Measurements from ENCODE around the gene ANKFN1. TPM values are rescaled to one million over a fixed set of nuclear protein-coding genes. Genes with fewer than 3 reads are reported as not detected.

ANKFN1 gene
- total and polyA plus RNA-seq, 7 donors: 0.01 to 0.28 (median 0.04) TPM; not detected in 3

DNA sequence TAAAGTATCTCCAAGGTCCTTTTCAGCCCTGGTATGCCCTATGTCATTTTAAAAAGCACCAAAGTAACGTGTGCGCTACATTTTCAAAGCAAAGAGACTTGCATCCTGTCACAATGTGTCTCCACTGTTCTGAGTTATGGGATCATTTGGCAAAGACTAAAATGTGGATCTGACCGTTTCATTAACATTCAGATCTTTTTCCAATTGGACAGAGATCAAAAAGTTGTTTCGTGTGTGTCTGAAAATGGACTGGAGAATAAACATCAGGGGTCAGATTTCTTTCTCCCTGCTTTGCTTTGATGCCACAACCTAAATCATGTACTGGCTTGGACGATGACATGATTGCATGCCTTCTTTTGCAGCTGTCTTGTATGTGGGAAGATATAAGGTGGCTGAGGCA lies 304.2 kb downstream of the ANKFN1 start:
- no peak overlapping the region for H3K27ac ChIP-seq
- DNase-seq: no peak
- intact Hi-C loops (cut with DNase I): no loop called here
- ATAC-seq: no peak
- H3K27me3 ChIP-seq (ENCODE audit: insufficient read depth in 3 of 3, low read length in 2 of 3): peaks cover 0 to 4% (median 0%) of the 10 kb centered on the region in 3 donors
- no peaks in the 10 kb centered on the region for H3K4me1 ChIP-seq
- 34 to 42% (median 40%) methylated on average over 5 of the region's 5 CpGs for WGBS, 3 donors
- H3K36me3 ChIP-seq (ENCODE audit: insufficient read depth in 1 of 2, low read depth in 1 of 2): no peaks in the 10 kb centered on the region
- TF ChIP-seq, protein P1, sequence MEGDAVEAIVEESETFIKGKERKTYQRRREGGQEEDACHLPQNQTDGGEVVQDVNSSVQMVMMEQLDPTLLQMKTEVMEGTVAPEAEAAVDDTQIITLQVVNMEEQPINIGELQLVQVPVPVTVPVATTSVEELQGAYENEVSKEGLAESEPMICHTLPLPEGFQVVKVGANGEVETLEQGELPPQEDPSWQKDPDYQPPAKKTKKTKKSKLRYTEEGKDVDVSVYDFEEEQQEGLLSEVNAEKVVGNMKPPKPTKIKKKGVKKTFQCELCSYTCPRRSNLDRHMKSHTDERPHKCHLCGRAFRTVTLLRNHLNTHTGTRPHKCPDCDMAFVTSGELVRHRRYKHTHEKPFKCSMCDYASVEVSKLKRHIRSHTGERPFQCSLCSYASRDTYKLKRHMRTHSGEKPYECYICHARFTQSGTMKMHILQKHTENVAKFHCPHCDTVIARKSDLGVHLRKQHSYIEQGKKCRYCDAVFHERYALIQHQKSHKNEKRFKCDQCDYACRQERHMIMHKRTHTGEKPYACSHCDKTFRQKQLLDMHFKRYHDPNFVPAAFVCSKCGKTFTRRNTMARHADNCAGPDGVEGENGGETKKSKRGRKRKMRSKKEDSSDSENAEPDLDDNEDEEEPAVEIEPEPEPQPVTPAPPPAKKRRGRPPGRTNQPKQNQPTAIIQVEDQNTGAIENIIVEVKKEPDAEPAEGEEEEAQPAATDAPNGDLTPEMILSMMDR (IDR thresholded peaks at IDR 0.05): no peak
- H3K9me3 ChIP-seq: no peaks in the 10 kb centered on the region
- H3K4me3 ChIP-seq: no peak overlapping the region

DNA sequence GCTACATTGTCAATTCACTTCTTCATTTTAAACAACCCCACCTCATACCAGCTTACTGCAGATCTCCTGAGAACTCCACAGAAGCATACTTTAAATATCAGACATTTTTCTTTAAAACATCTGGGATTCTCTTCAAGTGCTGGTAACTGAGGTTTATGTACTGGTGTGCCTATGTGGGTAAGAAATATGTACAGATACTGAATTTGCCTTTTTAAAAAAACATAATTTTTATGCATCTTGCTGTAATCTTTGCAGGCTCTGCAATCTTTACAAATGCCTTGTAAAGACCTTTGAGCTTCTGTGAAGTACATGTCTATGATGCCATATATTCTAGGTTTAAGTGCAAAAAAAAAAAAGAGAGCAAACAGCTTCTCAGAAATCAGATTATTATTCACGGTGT lies 312.6 kb downstream of the ANKFN1 start:
- intact Hi-C loops (cut with DNase I): no loop called here
- DNase-seq (no peak), ATAC-seq (no peak)
- no peak overlapping the region for H3K4me3 ChIP-seq
- no peaks in the 10 kb centered on the region for H3K9me3 ChIP-seq
- H3K36me3 ChIP-seq (ENCODE audit: insufficient read depth in 1 of 2, low read depth in 1 of 2): no peaks in the 10 kb centered on the region
- H3K4me1 ChIP-seq: no peaks in the 10 kb centered on the region
- WGBS, 3 donors: 72 to 87% (median 78%) methylated on average over 1 of the region's 1 CpG
- TF ChIP-seq, protein P1 (IDR thresholded peaks at IDR 0.05): no peak
- no peaks in the 10 kb centered on the region for H3K27me3 ChIP-seq (ENCODE audit: insufficient read depth in 3 of 3, low read length in 2 of 3)
- no peak overlapping the region for H3K27ac ChIP-seq

DNA sequence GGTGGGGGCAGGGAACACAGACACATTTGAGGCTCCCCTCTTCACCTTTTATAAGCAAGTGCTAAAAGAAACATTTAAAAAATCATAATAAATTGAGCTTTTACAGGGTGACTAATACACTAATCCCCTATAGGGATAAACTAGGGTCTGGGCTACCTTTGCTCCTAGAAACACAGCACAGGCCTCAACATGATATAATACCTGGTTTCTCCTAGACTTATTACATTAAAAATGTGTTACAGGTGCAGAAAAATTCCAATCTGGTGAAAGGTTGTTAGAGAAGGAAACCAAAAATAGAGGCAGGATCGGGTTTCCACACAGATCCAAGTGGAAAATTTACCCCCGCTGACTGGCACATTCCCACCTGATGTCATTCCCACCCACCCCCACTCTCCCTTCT lies 315.6 kb downstream of the ANKFN1 start:
- intact Hi-C loops (cut with DNase I): no loop called here
- DNase-seq: no peak
- H3K27ac ChIP-seq: no peak overlapping the region
- no peaks in the 10 kb centered on the region for H3K27me3 ChIP-seq (ENCODE audit: insufficient read depth in 3 of 3, low read length in 2 of 3)
- TF ChIP-seq, protein P1 (IDR thresholded peaks at IDR 0.05): no peak
- ATAC-seq: no peak
- no peaks in the 10 kb centered on the region for H3K36me3 ChIP-seq (ENCODE audit: insufficient read depth in 1 of 2, low read depth in 1 of 2)
- WGBS, 3 donors: 18 to 27% (median 19%) methylated on average over 2 of the region's 2 CpGs
- H3K4me1 ChIP-seq: no peaks in the 10 kb centered on the region
- no peaks in the 10 kb centered on the region for H3K9me3 ChIP-seq
- no peak overlapping the region for H3K4me3 ChIP-seq

DNA sequence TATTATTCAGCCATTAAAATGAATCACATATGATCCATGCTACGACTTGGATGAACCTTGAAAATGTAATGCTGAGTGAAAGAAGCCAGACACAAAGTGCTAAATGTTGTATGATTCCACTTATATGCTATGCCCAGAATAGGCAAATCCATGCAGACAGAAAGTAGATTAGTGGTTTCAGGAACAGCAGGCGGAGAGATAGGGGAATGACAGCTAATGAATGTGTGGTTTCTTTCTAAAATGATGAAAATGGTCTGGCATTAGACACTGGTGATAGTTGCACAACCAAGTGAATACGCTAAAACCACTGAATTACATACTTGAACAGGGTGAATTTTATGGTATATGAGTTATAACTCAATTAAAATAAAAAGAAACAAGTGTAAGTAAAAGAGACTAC lies 318.4 kb downstream of the ANKFN1 start:
- H3K9me3 ChIP-seq: no peaks in the 10 kb centered on the region
- no peaks in the 10 kb centered on the region for H3K27me3 ChIP-seq (ENCODE audit: insufficient read depth in 3 of 3, low read length in 2 of 3)
- H3K36me3 ChIP-seq (ENCODE audit: insufficient read depth in 1 of 2, low read depth in 1 of 2): no peaks in the 10 kb centered on the region
- TF ChIP-seq, protein P1 (IDR thresholded peaks at IDR 0.05): no peak
- 94 to 95% (median 94%) methylated on average over 3 of the region's 3 CpGs for WGBS, 3 donors
- DNase-seq (no peak), ATAC-seq (no peak)
- H3K4me1 ChIP-seq: no peaks in the 10 kb centered on the region
- intact Hi-C loops (cut with DNase I): loop anchor here in 1 of 2 donors (10.0 kb wide), 1 partner anchor 347 kb away; no protein-coding TSS in a partner anchor
- no peak overlapping the region for H3K4me3 ChIP-seq
- H3K27ac ChIP-seq: no peak overlapping the region

DNA sequence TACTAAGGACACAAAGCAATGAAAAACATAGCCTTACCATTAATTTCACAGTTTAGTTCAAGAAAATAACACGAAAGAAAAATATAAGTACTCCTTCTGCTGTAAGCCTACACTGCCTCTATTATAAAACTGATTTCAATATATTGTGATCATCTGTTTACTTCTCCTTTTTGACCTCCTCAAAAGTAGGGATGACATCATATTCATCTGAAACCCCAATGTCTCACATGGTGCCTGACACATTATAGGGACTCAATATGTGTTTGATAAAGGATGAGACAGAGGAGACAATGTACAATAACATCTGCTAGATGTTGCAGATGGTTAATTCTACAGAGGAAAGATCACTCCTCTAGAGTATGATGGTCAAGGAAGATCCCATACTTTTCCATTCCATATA lies 321.8 kb downstream of the ANKFN1 start:
- TF ChIP-seq, protein P1 (IDR thresholded peaks at IDR 0.05): no peak
- no peaks in the 10 kb centered on the region for H3K27me3 ChIP-seq (ENCODE audit: insufficient read depth in 3 of 3, low read length in 2 of 3)
- 92 to 96% (median 95%) methylated on average over 1 of the region's 1 CpG for WGBS, 3 donors
- no peak overlapping the region for H3K4me3 ChIP-seq
- ATAC-seq (no peak), DNase-seq (no peak)
- no peaks in the 10 kb centered on the region for H3K9me3 ChIP-seq
- no peaks in the 10 kb centered on the region for H3K36me3 ChIP-seq (ENCODE audit: insufficient read depth in 1 of 2, low read depth in 1 of 2)
- intact Hi-C loops (cut with DNase I): loop anchor here in 1 of 2 donors (5.0 to 10.0 kb wide), 2 partner anchors 350 to 628 kb away; no protein-coding TSS in a partner anchor
- H3K4me1 ChIP-seq: no peaks in the 10 kb centered on the region
- no peak overlapping the region for H3K27ac ChIP-seq
